Transverse colon (tissue), 4 donors: ENCODE results near the gene CDH22. TPM values are rescaled to one million over a fixed set of nuclear protein-coding genes. Genes with fewer than 3 reads are reported as not detected.

Experiments used
- DNase-seq: peaks from one replicate; pipeline ENCODE4 v3.0.0-alpha.2; 2019
- H3K27ac ChIP-seq, 4 donors: fragments of 200-600 bp; sonication (generic); 2 replicates each; pipeline ENCODE4 v1.5.1; 2016 to 2018; ENCODE audit warnings: inconsistent platforms in 4 of 4
- H3K27me3 ChIP-seq: fragments of 200-600 bp; sonication (generic); 2 replicates; pipeline ENCODE4 v1.5.1; 2017; ENCODE audit warnings: inconsistent platforms
- H3K36me3 ChIP-seq, 4 donors: fragments of 200-600 bp; sonication (generic); 2 replicates each; pipeline ENCODE4 v1.5.1; 2017 to 2019; ENCODE audit warnings: inconsistent platforms in 4 of 4
- H3K4me1 ChIP-seq, 4 donors: fragments of 200-600 bp; sonication (generic); 2 replicates each; pipeline ENCODE4 v1.5.1; 2017 to 2020; ENCODE audit warnings: inconsistent platforms in 4 of 4
- H3K4me3 ChIP-seq, 4 donors: fragments of 200-600 bp; sonication (generic); 1 replicate in 1 of 4; 2 replicates in 3 of 4; pipeline versions ENCODE4 v1.5.1 to v1.6.1; 2017 to 2019; ENCODE audit warnings: inconsistent platforms in 4 of 4
- H3K9me3 ChIP-seq, 2 donors: fragments of 200-600 bp; sonication (generic); 2 replicates each; pipeline ENCODE4 v1.5.1; 2017 to 2019; ENCODE audit warnings: inconsistent platforms in 2 of 2
- CTCF ChIP-seq, 5 experiments: fragments of 200-600 bp in 3 of 5; fragments of 450-650 bp in 2 of 5; sonication (generic) in 3 of 5; IDR thresholded peaks; 1 replicate in 2 of 5; 2 replicates in 3 of 5; pipeline ENCODE4 v1.5.1; 2016 to 2017; ENCODE audit warnings: antibody characterized with exemption in 5 of 5, inconsistent platforms in 3 of 5, mild to moderate bottlenecking in 2 of 5, moderate library complexity in 1 of 5
- EP300 ChIP-seq: sonication (generic); formaldehyde crosslinking; IDR thresholded peaks from one replicate; pipeline ENCODE4 v1.6.1; 2017; ENCODE audit warnings: antibody characterized with exemption, low read depth
- POLR2A ChIP-seq: fragments of 450-650 bp; IDR thresholded peaks from one replicate; pipeline ENCODE4 v1.6.1; 2016; ENCODE audit warnings: antibody characterized with exemption, mild to moderate bottlenecking, moderate library complexity
- POLR2AphosphoS5 ChIP-seq, 3 donors: sonication (generic); formaldehyde crosslinking; IDR thresholded peaks; one replicate each; pipeline ENCODE4 v1.6.1; 2016; ENCODE audit warnings: antibody characterized with exemption in 3 of 3
- WGBS, 2 donors: methylation state at CpG; one replicate each; pipeline ENCODE4 v1.1.5; 2018; ENCODE audit warnings: low coverage in 1 of 2; 5-methylcytosine and 5-hydroxymethylcytosine counted together
- in situ Hi-C, 4 donors: fragments of 200-750 bp; cut with MboI; loops; one replicate each; pipeline versions ENCODE4 v1.15.0 to v1.15.1; 2017; ENCODE audit warnings: low sequenced_read_pairs in 3 of 4, low pct_ligation_motif_present in 1 of 4, low pct_unique_long_range_greater_than_20kb in 1 of 4
- intact Hi-C: fragments of 100-400 bp; cut with DNase I; formaldehyde crosslinking; loops from one replicate; pipeline ENCODE4 v1.15.1; 2023; ENCODE audit warnings: low total_unique reads
- total RNA-seq, 4 donors: library from RNA; depleted of rRNA; stranded (reverse); fragments of >200 nt; gene quantifications; one replicate each; pipeline ENCODE4 v1.1.0, GENCODE V29; 2016

Gene CDH22
- total RNA-seq, 4 donors from 2014 or later: not detected

GRCh38 chr20:46212252-46212651 is 96.0 kb downstream of the CDH22 start:
- WGBS, 2 donors: 62 to 80% methylated on average over 1 to 3 of the region's 3 CpGs
- intact Hi-C loops: no loop called here
- peaks cover 50% of the 10 kb centered on the region for H3K27me3 ChIP-seq
- no peak overlapping the region for H3K4me3 ChIP-seq
- no peaks in the 10 kb centered on the region for H3K36me3 ChIP-seq
- TF ChIP-seq CTCF (IDR thresholded peaks at IDR 0.05) (no peak), POLR2A (no peak), POLR2AphosphoS5 (IDR thresholded peaks at IDR 0.05) (no peak)
- H3K9me3 ChIP-seq: no peaks in the 10 kb centered on the region
- DNase-seq: no peak
- in situ Hi-C loops: no loop called here
- no peaks in the 10 kb centered on the region for H3K4me1 ChIP-seq
- H3K27ac ChIP-seq: no peak overlapping the region

- in situ Hi-C loops: no loop called here
- Histone ChIP-seq H3K27me3 (peaks cover 50% of the 10 kb centered on the region), H3K36me3 (no peaks in the 10 kb centered on the region), H3K27ac (no peak overlapping the region), H3K4me1 (no peaks in the 10 kb centered on the region), H3K9me3 (no peaks in the 10 kb centered on the region), H3K4me3 (no peak overlapping the region)
- no peak for DNase-seq
- intact Hi-C loops: no loop called here
- TF ChIP-seq CTCF (IDR thresholded peaks at IDR 0.05) (no peak), POLR2A (no peak), POLR2AphosphoS5 (IDR thresholded peaks at IDR 0.05) (no peak), EP300 (no peak)
- WGBS, 2 donors: 82% methylated on average over 8 of the region's 8 CpGs; no CpG with 5 or more reads in 1 of the 2 donors
These were observed 97.0 kb downstream of the CDH22 start for GRCh38 chr20:46211331-46211722.

- intact Hi-C loops (no loop called here), in situ Hi-C loops (no loop called here)
- Histone ChIP-seq H3K36me3 (no peaks in the 10 kb centered on the region), H3K4me3 (no peak overlapping the region), H3K27me3 (peaks cover 50% of the 10 kb centered on the region), H3K9me3 (no peaks in the 10 kb centered on the region), H3K4me1 (no peaks in the 10 kb centered on the region), H3K27ac (no peak overlapping the region)
- WGBS, 2 donors: 60 to 69% methylated on average over 1 to 18 of the region's 18 CpGs
- no peak for DNase-seq
- TF ChIP-seq POLR2AphosphoS5 (IDR thresholded peaks at IDR 0.05): no peak
- no peak for TF ChIP-seq CTCF (IDR thresholded peaks at IDR 0.05)
- TF ChIP-seq POLR2A: no peak
- no peak for TF ChIP-seq EP300
These were observed 97.5 kb downstream of the CDH22 start for GRCh38 chr20:46210672-46211330.

GRCh38 chr20:46209930-46210671 is 98.2 kb downstream of the CDH22 start:
- Histone ChIP-seq H3K27me3 (peaks cover 50% of the 10 kb centered on the region), H3K9me3 (no peaks in the 10 kb centered on the region), H3K4me1 (no peaks in the 10 kb centered on the region), H3K27ac (no peak overlapping the region), H3K36me3 (no peaks in the 10 kb centered on the region), H3K4me3 (no peak overlapping the region)
- in situ Hi-C loops (no loop called here), intact Hi-C loops (no loop called here)
- DNase-seq: no peak
- WGBS, 2 donors: 73% methylated on average over 63 of the region's 63 CpGs; no CpG with 5 or more reads in 1 of the 2 donors
- TF ChIP-seq EP300: no peak
- no peak for TF ChIP-seq POLR2A
- TF ChIP-seq POLR2AphosphoS5 (IDR thresholded peaks at IDR 0.05): no peak
- TF ChIP-seq CTCF (IDR thresholded peaks at IDR 0.05): no peak
